ENCODE results near the gene DNASE1L3.

DNASE1L3 gene

GRCh38 chr3:58200846-58201355, 9.9 kb downstream of the DNASE1L3 start:
- in situ Hi-C loops (cut with HindIII; ENCODE audit: low sequenced_read_pairs) = no loop called here

GRCh38 chr3:58200121-58200709, 10.6 kb downstream of the DNASE1L3 start:
- no peak for TF ChIP-seq CTCF (IDR thresholded peaks at IDR 0.05; ENCODE audit: low read depth, low read length)
- DNase-seq (ENCODE audit: low read depth, low spot score) = no peak
- in situ Hi-C loops (cut with HindIII; ENCODE audit: low sequenced_read_pairs) = no loop called here
- H3K4me3 ChIP-seq (ENCODE audit: low read depth, low read length) = no peak overlapping the region

More at GRCh38 chr3:58200846-58201355, 9.9 kb downstream of the DNASE1L3 start:
- DNase-seq (ENCODE audit: low read depth, low spot score) = no peak
- TF ChIP-seq CTCF (IDR thresholded peaks at IDR 0.05; ENCODE audit: low read depth, low read length) = no peak
- H3K4me3 ChIP-seq (ENCODE audit: low read depth, low read length) = no peak overlapping the region

DNA sequence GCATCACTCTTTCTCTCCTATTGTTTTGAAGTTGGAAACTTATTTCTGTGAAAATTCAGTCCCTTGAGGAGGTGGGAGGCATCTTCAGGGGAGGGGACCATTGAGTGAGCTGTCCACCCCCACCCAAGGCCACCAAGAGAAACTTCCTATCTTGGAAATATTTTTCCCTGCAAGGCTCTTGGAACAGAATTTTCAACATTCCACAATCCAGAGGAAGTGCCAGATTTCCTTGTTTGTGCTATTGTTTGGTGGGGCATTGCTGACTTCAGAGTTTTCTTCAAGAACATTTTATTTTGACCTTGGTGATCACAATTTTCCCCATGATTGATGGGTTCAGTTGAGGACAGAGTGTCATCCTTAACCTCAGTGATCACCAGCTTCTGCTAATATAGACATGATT, 12.0 kb downstream of the DNASE1L3 start:
- TF ChIP-seq CTCF (IDR thresholded peaks at IDR 0.05; ENCODE audit: low read depth, low read length) = no peak
- H3K4me3 ChIP-seq (ENCODE audit: low read depth, low read length) = no peak overlapping the region
- DNase-seq (ENCODE audit: low read depth, low spot score) = no peak
- in situ Hi-C loops (cut with HindIII; ENCODE audit: low sequenced_read_pairs) = no loop called here

DNA sequence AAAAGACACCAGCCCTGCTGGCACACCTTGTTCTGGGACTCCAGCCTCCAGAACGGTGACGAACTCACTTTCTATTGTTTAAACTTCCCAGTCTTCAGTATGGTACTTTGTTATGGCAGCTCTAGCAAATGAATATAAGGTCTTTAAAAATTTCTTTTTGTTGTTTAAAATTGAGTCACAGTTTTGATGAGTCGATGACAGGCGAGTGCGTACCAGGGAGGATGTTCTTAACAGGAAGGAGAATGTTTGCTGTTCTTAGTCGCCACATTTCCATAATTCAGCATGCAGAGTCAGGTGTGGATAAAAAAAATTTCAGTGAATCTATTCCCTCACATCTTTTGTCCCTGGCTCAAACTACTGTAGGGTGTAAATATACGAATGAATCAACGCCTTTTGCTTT, 12.4 kb downstream of the DNASE1L3 start:
- DNase-seq (ENCODE audit: low read depth, low spot score) = no peak
- in situ Hi-C loops (cut with HindIII; ENCODE audit: low sequenced_read_pairs) = no loop called here
- TF ChIP-seq CTCF (IDR thresholded peaks at IDR 0.05; ENCODE audit: low read depth, low read length) = no peak
- H3K4me3 ChIP-seq (ENCODE audit: low read depth, low read length) = no peak overlapping the region

- no peak for TF ChIP-seq CTCF (IDR thresholded peaks at IDR 0.05; ENCODE audit: low read depth, low read length)
- no peak for DNase-seq (ENCODE audit: low read depth, low spot score)
- no peak overlapping the region for H3K4me3 ChIP-seq (ENCODE audit: low read depth, low read length)
- in situ Hi-C loops (cut with HindIII; ENCODE audit: low sequenced_read_pairs) = no loop called here
Measured at GRCh38 chr3:58197588-58197987, 13.2 kb downstream of the DNASE1L3 start.

DNA sequence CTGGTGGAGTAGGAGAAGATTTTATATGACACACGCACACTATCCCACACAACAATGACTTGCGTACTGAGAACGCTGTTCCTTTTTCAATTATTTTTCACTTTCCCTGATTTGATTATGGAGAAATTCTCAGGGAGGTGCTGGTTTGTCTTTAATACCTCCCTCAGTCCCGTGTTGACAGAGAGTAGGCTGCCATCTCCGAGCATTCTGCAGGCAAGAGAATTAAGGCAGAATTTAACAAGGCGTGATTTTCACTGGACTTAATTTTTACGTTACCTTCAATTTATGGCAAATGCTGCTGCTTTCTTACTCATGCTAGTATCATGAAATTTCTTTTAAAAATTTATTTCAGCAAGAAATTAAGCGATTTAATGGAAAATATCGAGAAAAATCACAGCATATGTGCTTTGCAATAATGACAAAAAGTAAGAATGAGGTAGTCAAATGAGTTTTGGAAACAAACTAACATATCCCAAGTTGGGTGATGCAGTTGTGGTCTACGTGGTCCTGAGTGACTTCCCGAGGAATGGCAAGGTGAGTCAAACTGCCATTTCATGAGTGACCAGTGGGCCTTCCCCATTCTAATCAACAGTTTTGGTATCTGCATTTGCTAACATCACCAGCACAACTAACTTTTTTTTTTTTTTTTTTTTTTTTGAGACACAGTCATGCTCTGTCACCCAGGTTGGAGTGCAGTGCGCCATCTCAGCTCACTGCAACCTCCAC, 16.9 kb downstream of the DNASE1L3 start:
- no peak overlapping the region for H3K4me3 ChIP-seq (ENCODE audit: low read depth, low read length)
- DNase-seq (ENCODE audit: low read depth, low spot score) = no peak
- in situ Hi-C loops (cut with HindIII; ENCODE audit: low sequenced_read_pairs) = no loop called here
- TF ChIP-seq CTCF (IDR thresholded peaks at IDR 0.05; ENCODE audit: low read depth, low read length) = no peak
